HL-60 (cell line): ENCODE measurements around the gene C20orf96.

Source experiments
- DNase-seq, 2 experiments: peaks; one replicate each; pipeline ENCODE4 v3.0.0-alpha.2; 2010 to 2020; ENCODE audit warnings: low read depth in 1 of 2, low spot score in 1 of 2
- H3K27ac ChIP-seq: fragments of 250-450 bp; sonication (Bioruptor Pico); replicated peaks from 2 replicates; pipeline ENCODE4 v1.5.1; 2020; ENCODE audit warnings: mild to moderate bottlenecking, moderate library complexity
- H3K27me3 ChIP-seq: fragments of 250-450 bp; sonication (Bioruptor Pico); 2 replicates; pipeline ENCODE4 v1.5.1; 2021; ENCODE audit warnings: mild to moderate bottlenecking, moderate library complexity; ENCODE audit not compliant: insufficient read depth, poor library complexity, severe bottlenecking
- H3K4me3 ChIP-seq: replicated peaks from 2 replicates; pipeline ENCODE4 v1.5.1; 2011; ENCODE audit warnings: mild to moderate bottlenecking, control low read depth, low read length; ENCODE audit not compliant: insufficient read depth
- CTCF ChIP-seq: IDR thresholded peaks from one replicate; pipeline ENCODE4 v1.5.1; 2011; ENCODE audit warnings: low read length, control low read depth, inconsistent platforms; ENCODE audit not compliant: insufficient read depth
- GABPA ChIP-seq: IDR thresholded peaks from 2 replicates; pipeline ENCODE4 v1.6.1; 2012; ENCODE audit warnings: low read depth
- POLR2AphosphoS5 ChIP-seq: IDR thresholded peaks from 2 replicates; pipeline ENCODE4 v1.6.1; 2012; ENCODE audit warnings: low read depth
- REST ChIP-seq: IDR thresholded peaks from 2 replicates; pipeline ENCODE4 v1.6.1; 2012; ENCODE audit warnings: low read depth; ENCODE audit not compliant: insufficient replicate concordance
- SPI1 ChIP-seq: IDR thresholded peaks from 2 replicates; pipeline ENCODE4 v1.6.1; 2012; ENCODE audit warnings: low read depth, mild to moderate bottlenecking, borderline replicate concordance

C20orf96 gene

DNA sequence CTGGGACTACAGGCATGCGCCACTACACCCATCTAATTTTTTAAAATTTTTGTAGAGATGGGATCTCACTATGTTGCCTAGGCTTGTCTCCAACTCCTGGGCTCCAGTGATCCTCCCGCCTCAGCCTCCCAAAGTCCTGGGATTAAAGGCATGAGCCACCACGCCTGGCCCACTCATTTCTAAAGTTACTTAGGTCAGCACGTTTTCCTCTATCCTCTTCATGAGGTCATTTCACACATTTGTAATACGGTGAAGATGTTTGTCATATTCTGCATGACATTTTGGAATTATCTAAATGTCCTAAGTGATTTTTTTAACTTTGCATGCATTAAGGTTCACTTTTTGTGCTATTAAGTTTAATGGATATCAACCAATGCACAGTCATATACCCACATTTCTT lies 22.9 kb upstream of the C20orf96 start:
- TF ChIP-seq CTCF (no peak), REST (no peak), SPI1 (no peak), POLR2AphosphoS5 (no peak), GABPA (no peak)
- Histone ChIP-seq H3K27me3 (no peaks in the 10 kb centered on the region), H3K4me3 (no peak overlapping the region), H3K27ac (no peak overlapping the region)
- DNase-seq, result no peak

- no peak for TF ChIP-seq CTCF
- TF ChIP-seq REST, result no peak
- no peak for TF ChIP-seq POLR2AphosphoS5
- TF ChIP-seq GABPA, result no peak
- no peak for TF ChIP-seq SPI1
- no peak overlapping the region for H3K27ac ChIP-seq
- DNase-seq, result no peak
- H3K4me3 ChIP-seq, result no peak overlapping the region
- no peaks in the 10 kb centered on the region for H3K27me3 ChIP-seq
Observed at GRCh38 chr20:312866-313265, 22.3 kb upstream of the C20orf96 start.

GRCh38 chr20:312067-312466 lies 21.5 kb upstream of the C20orf96 start:
- no peak for DNase-seq
- Histone ChIP-seq H3K27ac (no peak overlapping the region), H3K4me3 (no peak overlapping the region), H3K27me3 (no peaks in the 10 kb centered on the region)
- TF ChIP-seq POLR2AphosphoS5 (no peak), GABPA (no peak), CTCF (no peak), REST (no peak), SPI1 (no peak)
